Neural cell (in vitro differentiated cells): ENCODE data around the gene WDR87. TPM values are rescaled to one million over a fixed set of nuclear protein-coding genes. Genes with fewer than 3 reads are reported as not detected.

Source experiments
- H2AFZ ChIP-seq: fragments of 200-600, 300-800 bp; sonication (generic), shearing (Covaris generic); 2 replicates; pipeline ENCODE4 v1.6.0; 2014; ENCODE audit warnings: low read depth, mild to moderate bottlenecking, antibody characterized with exemption, low read length, moderate library complexity
- H3F3A ChIP-seq: fragments of 200-600 bp; shearing (Covaris generic); 2 replicates; pipeline ENCODE4 v1.6.1; 2016; ENCODE audit warnings: mild to moderate bottlenecking, moderate library complexity, mixed read lengths, antibody characterized with exemption, low read length; ENCODE audit not compliant: insufficient read depth, poor library complexity, severe bottlenecking
- H3K27ac ChIP-seq: fragments of 200-600, 300-800 bp; sonication (generic), shearing (Covaris generic); 2 replicates; pipeline ENCODE4 v1.5.1; 2014; ENCODE audit warnings: mild to moderate bottlenecking, low read length, moderate library complexity
- H3K27me3 ChIP-seq: fragments of 300-800, 200-600 bp; sonication (generic), shearing (Covaris generic); 2 replicates; pipeline ENCODE4 v1.6.0; 2014; ENCODE audit warnings: mild to moderate bottlenecking, low read depth, low read length, moderate library complexity; ENCODE audit not compliant: insufficient read depth
- H3K36me3 ChIP-seq: fragments of 300-800, 200-600 bp; sonication (generic), shearing (Covaris generic); 2 replicates; pipeline ENCODE4 v1.5.1; 2014; ENCODE audit warnings: mild to moderate bottlenecking, antibody characterized with exemption, low read length, moderate library complexity; ENCODE audit not compliant: insufficient read depth
- H3K4me2 ChIP-seq: fragments of 300-800, 200-600 bp; sonication (generic), shearing (Covaris generic); 2 replicates; pipeline ENCODE4 v1.6.0; 2014; ENCODE audit warnings: mild to moderate bottlenecking, low read length
- H3K4me3 ChIP-seq: fragments of 300-800, 200-600 bp; sonication (generic), shearing (Covaris generic); 2 replicates; pipeline ENCODE4 v1.5.1; 2014; ENCODE audit warnings: mild to moderate bottlenecking, low read length, moderate library complexity
- H3K79me2 ChIP-seq: fragments of 200-600 bp; shearing (Covaris generic); replicated peaks from 2 replicates; pipeline ENCODE4 v1.6.0; 2014; ENCODE audit warnings: mild to moderate bottlenecking, low read length, moderate library complexity; ENCODE audit not compliant: insufficient read depth
- H3K9ac ChIP-seq: fragments of 300-800, 200-600 bp; sonication (generic), shearing (Covaris generic); 2 replicates; pipeline ENCODE4 v1.6.1; 2016; ENCODE audit warnings: mild to moderate bottlenecking, low read length, mixed read lengths
- H3K9me2 ChIP-seq: fragments of 200-600 bp; shearing (Covaris generic); 2 replicates; pipeline ENCODE4 v1.6.1; 2016; ENCODE audit warnings: mild to moderate bottlenecking, low read length, mixed read lengths; ENCODE audit not compliant: insufficient read depth
- H3K9me3 ChIP-seq: fragments of 200-600, 300-800 bp; sonication (generic), shearing (Covaris generic); 2 replicates; pipeline ENCODE4 v1.6.1; 2016; ENCODE audit warnings: mild to moderate bottlenecking, mixed run types, low read length, moderate library complexity, mixed read lengths
- H4K20me1 ChIP-seq: fragments of 200-600 bp; shearing (Covaris generic); 2 replicates; pipeline ENCODE4 v1.6.1; 2016; ENCODE audit warnings: mild to moderate bottlenecking, mixed run types; ENCODE audit not compliant: insufficient read depth
- CTCF ChIP-seq: fragments of 450-650 bp; IDR thresholded peaks from 2 replicates; pipeline ENCODE4 v1.5.1; 2014; ENCODE audit warnings: antibody characterized with exemption, mild to moderate bottlenecking, moderate library complexity; ENCODE audit not compliant: poor library complexity, severe bottlenecking
- EP300 ChIP-seq: fragments of 450-650 bp; conservative IDR thresholded peaks from 2 replicates; pipeline ENCODE4 v1.6.1; 2014; ENCODE audit warnings: antibody characterized with exemption, mild to moderate bottlenecking, moderate library complexity; ENCODE audit not compliant: poor library complexity, severe bottlenecking
- EZH2 ChIP-seq: fragments of 200-600, 300-800 bp; shearing (Covaris generic), sonication (generic); IDR thresholded peaks from 2 replicates; pipeline ENCODE4 v1.6.1; 2014; ENCODE audit warnings: antibody characterized with exemption, low read length, borderline replicate concordance, mild to moderate bottlenecking; ENCODE audit not compliant: insufficient read depth, poor library complexity, severe bottlenecking
- MXI1 ChIP-seq: fragments of 450-650 bp; conservative IDR thresholded peaks from 2 replicates; pipeline ENCODE4 v1.6.1; 2014; ENCODE audit warnings: antibody characterized with exemption, mild to moderate bottlenecking; ENCODE audit not compliant: poor library complexity, severe bottlenecking
- POLR2AphosphoS5 ChIP-seq: IDR thresholded peaks from 2 replicates; pipeline ENCODE4 v1.6.1; 2012
- RAD21 ChIP-seq: fragments of 450-650 bp; conservative IDR thresholded peaks from 2 replicates; pipeline ENCODE4 v1.6.1; 2014; ENCODE audit warnings: antibody characterized with exemption, mild to moderate bottlenecking, moderate library complexity
- SMC3 ChIP-seq: fragments of 450-650 bp; conservative IDR thresholded peaks from 2 replicates; pipeline ENCODE4 v1.6.1; 2014; ENCODE audit warnings: antibody characterized with exemption, mild to moderate bottlenecking, moderate library complexity; ENCODE audit not compliant: poor library complexity
- TAF1 ChIP-seq: IDR thresholded peaks from 2 replicates; pipeline ENCODE4 v1.6.1; 2012; ENCODE audit warnings: low read depth
- polyA plus RNA-seq: library from polyadenylated mRNA; depleted of rRNA; stranded (reverse); fragments of >200 nt; gene quantifications from 2 replicates; pipeline ENCODE4 v1.2.3, GENCODE V29; 2014
- TF ChIP-seq, protein P1 (sequence below): IDR thresholded peaks from 2 replicates; pipeline ENCODE4 v1.6.1; 2012; ENCODE audit warnings: borderline replicate concordance

Gene WDR87
- polyA plus RNA-seq, 1 donor from 2014 or later: not detected

DNA sequence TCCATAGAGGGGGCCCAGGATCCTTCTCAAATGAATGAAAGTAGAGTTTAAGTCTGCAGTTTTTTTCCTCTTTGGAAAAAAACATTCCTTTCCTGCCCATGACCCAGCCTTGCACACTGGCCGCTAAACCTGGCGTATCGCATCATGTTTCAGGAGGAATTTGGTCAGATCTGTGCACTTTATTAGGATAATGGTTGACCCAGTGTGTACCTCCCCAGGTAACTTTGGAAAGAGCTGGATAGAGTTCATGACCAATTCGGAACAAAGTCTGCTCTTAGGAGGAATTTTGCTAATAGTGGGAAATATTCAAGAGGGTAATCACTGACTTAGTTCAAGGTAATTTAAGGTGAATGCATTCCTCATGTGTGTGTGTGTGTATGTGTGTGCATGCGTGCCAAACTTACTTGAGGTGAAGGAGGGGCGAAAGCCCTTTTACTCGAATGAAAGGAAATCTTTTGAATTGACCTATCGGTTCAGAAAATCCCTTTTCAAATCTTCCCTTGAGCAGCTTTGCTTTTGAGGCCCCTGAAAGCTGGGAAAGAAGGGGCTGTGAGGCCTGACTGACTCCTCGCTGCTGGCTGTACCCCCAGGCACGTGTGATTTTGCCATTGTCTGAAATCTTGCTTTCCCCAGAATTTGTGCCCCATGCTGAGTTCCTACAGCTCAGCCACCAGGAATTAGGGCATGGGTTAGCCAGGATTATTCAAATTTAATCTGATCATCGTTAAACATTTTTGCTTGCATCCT, 47.0 kb upstream of the WDR87 start:
- Histone ChIP-seq H4K20me1 (no peaks in the 10 kb centered on the region), H3K4me2 (no peak overlapping the region), H2AFZ (no peak overlapping the region), H3K79me2 (no peaks in the 10 kb centered on the region), H3F3A (no peaks in the 10 kb centered on the region), H3K36me3 (no peaks in the 10 kb centered on the region), H3K4me3 (no peak overlapping the region), H3K27me3 (no peaks in the 10 kb centered on the region), H3K9ac (no peak overlapping the region), H3K27ac (no peak overlapping the region), H3K9me2 (no peaks in the 10 kb centered on the region), H3K9me3 (peaks cover 8% of the 10 kb centered on the region)
- TF ChIP-seq TAF1: no peak
- TF ChIP-seq MXI1: no peak
- no peak for TF ChIP-seq POLR2AphosphoS5
- TF ChIP-seq EZH2: no peak
- TF ChIP-seq SMC3: no peak
- no peak for TF ChIP-seq EP300
- TF ChIP-seq, protein P1, sequence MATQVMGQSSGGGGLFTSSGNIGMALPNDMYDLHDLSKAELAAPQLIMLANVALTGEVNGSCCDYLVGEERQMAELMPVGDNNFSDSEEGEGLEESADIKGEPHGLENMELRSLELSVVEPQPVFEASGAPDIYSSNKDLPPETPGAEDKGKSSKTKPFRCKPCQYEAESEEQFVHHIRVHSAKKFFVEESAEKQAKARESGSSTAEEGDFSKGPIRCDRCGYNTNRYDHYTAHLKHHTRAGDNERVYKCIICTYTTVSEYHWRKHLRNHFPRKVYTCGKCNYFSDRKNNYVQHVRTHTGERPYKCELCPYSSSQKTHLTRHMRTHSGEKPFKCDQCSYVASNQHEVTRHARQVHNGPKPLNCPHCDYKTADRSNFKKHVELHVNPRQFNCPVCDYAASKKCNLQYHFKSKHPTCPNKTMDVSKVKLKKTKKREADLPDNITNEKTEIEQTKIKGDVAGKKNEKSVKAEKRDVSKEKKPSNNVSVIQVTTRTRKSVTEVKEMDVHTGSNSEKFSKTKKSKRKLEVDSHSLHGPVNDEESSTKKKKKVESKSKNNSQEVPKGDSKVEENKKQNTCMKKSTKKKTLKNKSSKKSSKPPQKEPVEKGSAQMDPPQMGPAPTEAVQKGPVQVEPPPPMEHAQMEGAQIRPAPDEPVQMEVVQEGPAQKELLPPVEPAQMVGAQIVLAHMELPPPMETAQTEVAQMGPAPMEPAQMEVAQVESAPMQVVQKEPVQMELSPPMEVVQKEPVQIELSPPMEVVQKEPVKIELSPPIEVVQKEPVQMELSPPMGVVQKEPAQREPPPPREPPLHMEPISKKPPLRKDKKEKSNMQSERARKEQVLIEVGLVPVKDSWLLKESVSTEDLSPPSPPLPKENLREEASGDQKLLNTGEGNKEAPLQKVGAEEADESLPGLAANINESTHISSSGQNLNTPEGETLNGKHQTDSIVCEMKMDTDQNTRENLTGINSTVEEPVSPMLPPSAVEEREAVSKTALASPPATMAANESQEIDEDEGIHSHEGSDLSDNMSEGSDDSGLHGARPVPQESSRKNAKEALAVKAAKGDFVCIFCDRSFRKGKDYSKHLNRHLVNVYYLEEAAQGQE: no peak
- no peak for TF ChIP-seq CTCF
- TF ChIP-seq RAD21: no peak

DNA sequence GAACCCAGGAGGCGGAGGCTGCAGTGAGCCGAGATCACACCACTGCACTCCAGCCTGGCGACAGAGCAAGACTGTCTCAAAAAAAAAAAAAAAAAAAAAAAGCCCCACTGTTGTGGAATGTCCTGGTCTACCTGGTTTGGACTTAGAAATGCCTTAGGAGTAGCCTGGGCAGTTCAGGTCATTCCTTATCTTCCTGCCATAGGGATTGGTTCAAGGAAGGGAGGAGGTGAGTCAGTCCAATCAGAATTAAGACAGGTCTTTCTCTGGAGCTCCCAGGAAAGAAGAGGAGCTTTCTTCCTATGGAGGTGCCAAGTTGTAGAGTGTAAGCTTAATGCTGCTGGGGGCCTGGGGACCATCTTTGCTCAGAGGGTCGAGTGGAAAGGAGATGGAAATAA, 45.4 kb upstream of the WDR87 start:
- no peak for TF ChIP-seq RAD21
- no peak for TF ChIP-seq TAF1
- no peak for TF ChIP-seq EP300
- TF ChIP-seq, protein P1: no peak
- no peak for TF ChIP-seq EZH2
- TF ChIP-seq MXI1: no peak
- TF ChIP-seq CTCF: no peak
- TF ChIP-seq SMC3: no peak
- TF ChIP-seq POLR2AphosphoS5: no peak
- Histone ChIP-seq H3K9ac (no peak overlapping the region), H3K9me3 (peaks cover 4% of the 10 kb centered on the region), H3K9me2 (no peaks in the 10 kb centered on the region), H2AFZ (no peak overlapping the region), H3K27me3 (no peaks in the 10 kb centered on the region), H3K27ac (no peak overlapping the region), H4K20me1 (no peaks in the 10 kb centered on the region), H3K4me3 (no peak overlapping the region), H3K4me2 (no peak overlapping the region), H3K79me2 (no peaks in the 10 kb centered on the region), H3F3A (no peaks in the 10 kb centered on the region), H3K36me3 (no peaks in the 10 kb centered on the region)
